ENCODE data around the gene GHRHR. TPM values are rescaled to one million over a fixed set of nuclear protein-coding genes. Genes with fewer than 3 reads are reported as not detected.

GHRHR gene
- total and polyA plus RNA-seq, 2 experiments from 2014 or later = 12.2 TPM; not detected in 1

DNA sequence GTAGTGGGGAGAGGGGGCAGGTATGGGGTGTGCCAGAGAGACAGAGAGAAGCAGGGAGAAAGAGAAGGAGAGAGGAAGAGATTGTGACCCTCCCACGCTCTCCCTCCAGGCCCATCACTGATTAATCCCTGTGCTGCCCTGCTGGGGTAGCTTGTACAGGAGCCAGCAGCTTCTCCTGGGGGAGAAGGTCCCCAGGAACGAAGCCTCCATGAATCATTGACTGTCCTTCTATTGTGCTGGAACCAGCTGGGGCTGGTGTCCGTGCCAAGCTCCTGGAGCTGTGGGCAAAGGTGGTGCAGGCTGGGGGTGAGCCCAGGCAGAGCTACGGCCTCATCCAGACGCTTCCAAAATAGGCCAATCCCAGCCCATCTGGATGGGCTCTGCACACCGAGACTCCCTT is 31.2 kb upstream of the GHRHR start:
- H3K27ac ChIP-seq = no peak overlapping the region
- no peak overlapping the region for H3K4me2 ChIP-seq
- DNase-seq (ENCODE audit: low spot score) = no peak
- no peak overlapping the region for H2AFZ ChIP-seq
- H3K9me2 ChIP-seq (replicated peaks; ENCODE audit: insufficient read depth) = no peaks in the 10 kb centered on the region
- TF ChIP-seq EZH2phosphoT487 (IDR thresholded peaks at IDR 0.05; ENCODE audit: low read depth, severe bottlenecking, unreplicated experiment) (no peak), EZH2 (IDR thresholded peaks at IDR 0.05; ENCODE audit: borderline replicate concordance) (no peak)
- TF ChIP-seq, protein P1, sequence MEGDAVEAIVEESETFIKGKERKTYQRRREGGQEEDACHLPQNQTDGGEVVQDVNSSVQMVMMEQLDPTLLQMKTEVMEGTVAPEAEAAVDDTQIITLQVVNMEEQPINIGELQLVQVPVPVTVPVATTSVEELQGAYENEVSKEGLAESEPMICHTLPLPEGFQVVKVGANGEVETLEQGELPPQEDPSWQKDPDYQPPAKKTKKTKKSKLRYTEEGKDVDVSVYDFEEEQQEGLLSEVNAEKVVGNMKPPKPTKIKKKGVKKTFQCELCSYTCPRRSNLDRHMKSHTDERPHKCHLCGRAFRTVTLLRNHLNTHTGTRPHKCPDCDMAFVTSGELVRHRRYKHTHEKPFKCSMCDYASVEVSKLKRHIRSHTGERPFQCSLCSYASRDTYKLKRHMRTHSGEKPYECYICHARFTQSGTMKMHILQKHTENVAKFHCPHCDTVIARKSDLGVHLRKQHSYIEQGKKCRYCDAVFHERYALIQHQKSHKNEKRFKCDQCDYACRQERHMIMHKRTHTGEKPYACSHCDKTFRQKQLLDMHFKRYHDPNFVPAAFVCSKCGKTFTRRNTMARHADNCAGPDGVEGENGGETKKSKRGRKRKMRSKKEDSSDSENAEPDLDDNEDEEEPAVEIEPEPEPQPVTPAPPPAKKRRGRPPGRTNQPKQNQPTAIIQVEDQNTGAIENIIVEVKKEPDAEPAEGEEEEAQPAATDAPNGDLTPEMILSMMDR (IDR thresholded peaks at IDR 0.05; ENCODE audit: poor library complexity) = no peak
- no peaks in the 10 kb centered on the region for H3K9me3 ChIP-seq (ENCODE audit: low read depth)
- no peaks in the 10 kb centered on the region for H3K27me3 ChIP-seq
- H3K36me3 ChIP-seq (replicated peaks; ENCODE audit: insufficient read depth, low read depth) = no peaks in the 10 kb centered on the region
- WGBS (ENCODE audit: low lambda C conversion rate, missing lambda C conversion rate) = 86% methylated on average over 6 of the region's 6 CpGs
- peaks cover 18% of the 10 kb centered on the region for H3K4me1 ChIP-seq (ENCODE audit: insufficient read depth)
- H3K4me3 ChIP-seq = no peak overlapping the region
- H3K79me2 ChIP-seq = no peaks in the 10 kb centered on the region
- H4K20me1 ChIP-seq (ENCODE audit: insufficient read depth, poor library complexity, severe bottlenecking) = no peaks in the 10 kb centered on the region

DNA sequence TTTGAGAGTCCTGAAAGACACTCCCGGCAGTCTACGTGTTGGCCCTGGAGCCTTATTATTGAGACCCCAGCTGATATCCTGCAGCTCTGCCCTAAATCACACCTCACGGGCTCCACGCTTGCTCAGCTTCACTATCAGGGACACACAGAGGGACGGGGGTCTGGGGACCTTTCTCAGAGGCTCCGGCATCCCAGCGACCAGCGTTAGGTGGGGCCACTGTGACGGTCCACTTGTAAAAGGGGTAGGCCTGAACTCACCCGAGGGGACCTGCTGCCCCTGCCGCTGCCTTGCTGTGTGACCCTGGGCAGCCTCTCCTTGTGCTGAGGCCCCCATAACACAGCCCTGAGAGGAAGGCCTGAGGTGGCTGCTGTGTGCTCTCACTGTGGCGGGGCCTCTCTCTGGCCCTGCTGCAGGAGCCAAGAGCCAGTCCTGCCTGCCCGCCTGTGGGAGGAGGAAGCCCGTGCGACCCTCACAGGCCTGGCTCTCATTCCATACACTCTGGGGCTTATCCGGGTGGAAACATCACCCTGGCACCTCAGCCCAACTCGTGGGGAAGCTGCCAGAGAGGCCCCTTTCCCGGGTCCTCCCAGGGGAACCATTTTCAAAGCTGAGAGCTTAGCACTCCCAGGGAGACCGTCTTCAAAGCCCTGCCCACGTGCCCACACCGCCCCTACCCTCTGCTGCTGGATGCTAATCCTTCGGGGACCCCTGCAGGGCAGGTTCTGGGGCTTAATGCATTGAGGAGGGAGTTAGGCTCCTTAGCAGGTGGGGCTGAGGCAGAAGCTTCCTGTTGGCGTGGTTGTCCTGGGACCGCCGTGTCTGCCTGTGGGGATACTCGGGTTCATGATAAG is 30.4 kb upstream of the GHRHR start:
- no peaks in the 10 kb centered on the region for H3K9me2 ChIP-seq (replicated peaks; ENCODE audit: insufficient read depth)
- WGBS (ENCODE audit: low lambda C conversion rate, missing lambda C conversion rate) = 79% methylated on average over 25 of the region's 26 CpGs
- no peak overlapping the region for H3K4me3 ChIP-seq
- peak; percentile 3 for DNase-seq (ENCODE audit: low spot score)
- no peaks in the 10 kb centered on the region for H3K27me3 ChIP-seq
- H2AFZ ChIP-seq = no peak overlapping the region
- no peaks in the 10 kb centered on the region for H4K20me1 ChIP-seq (ENCODE audit: insufficient read depth, poor library complexity, severe bottlenecking)
- no peak overlapping the region for H3K4me2 ChIP-seq
- peaks cover 18% of the 10 kb centered on the region for H3K4me1 ChIP-seq (ENCODE audit: insufficient read depth)
- no peaks in the 10 kb centered on the region for H3K9me3 ChIP-seq (ENCODE audit: low read depth)
- no peaks in the 10 kb centered on the region for H3K36me3 ChIP-seq (replicated peaks; ENCODE audit: insufficient read depth, low read depth)
- TF ChIP-seq, protein P1 (IDR thresholded peaks at IDR 0.05; ENCODE audit: poor library complexity) = no peak
- no peak for TF ChIP-seq EZH2phosphoT487 (IDR thresholded peaks at IDR 0.05; ENCODE audit: low read depth, severe bottlenecking, unreplicated experiment)
- TF ChIP-seq EZH2 (IDR thresholded peaks at IDR 0.05; ENCODE audit: borderline replicate concordance) = no peak
- no peak overlapping the region for H3K27ac ChIP-seq
- no peaks in the 10 kb centered on the region for H3K79me2 ChIP-seq

DNA sequence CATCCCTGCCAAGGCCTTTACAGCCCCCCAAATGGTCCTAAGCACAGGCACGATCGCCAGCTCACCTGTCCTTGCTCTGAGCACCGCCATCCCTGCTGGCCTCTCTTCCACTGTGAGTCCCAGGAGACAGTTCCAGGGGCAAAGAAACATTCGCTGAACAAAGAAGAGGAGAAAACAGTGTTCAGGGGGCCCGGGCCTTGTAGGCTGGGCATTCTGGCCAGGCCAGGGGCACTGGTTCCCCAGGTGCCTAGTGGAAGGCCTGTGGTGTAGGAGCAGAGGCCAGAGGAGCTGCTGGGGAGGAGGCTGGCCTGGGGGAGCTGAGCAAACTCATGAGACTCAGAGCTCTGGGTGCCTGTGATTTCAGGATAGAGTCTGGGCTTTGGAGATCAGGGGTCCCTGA is 29.5 kb upstream of the GHRHR start:
- no peaks in the 10 kb centered on the region for H3K27me3 ChIP-seq
- no peak for DNase-seq (ENCODE audit: low spot score)
- H3K27ac ChIP-seq = no peak overlapping the region
- H3K36me3 ChIP-seq (replicated peaks; ENCODE audit: insufficient read depth, low read depth) = no peaks in the 10 kb centered on the region
- no peak overlapping the region for H3K4me3 ChIP-seq
- H3K9me3 ChIP-seq (ENCODE audit: low read depth) = no peaks in the 10 kb centered on the region
- no peak overlapping the region for H3K4me2 ChIP-seq
- WGBS (ENCODE audit: low lambda C conversion rate, missing lambda C conversion rate) = 86% methylated on average over 5 of the region's 5 CpGs
- no peak overlapping the region for H2AFZ ChIP-seq
- no peaks in the 10 kb centered on the region for H3K79me2 ChIP-seq
- H3K4me1 ChIP-seq (ENCODE audit: insufficient read depth) = peaks cover 18% of the 10 kb centered on the region
- no peaks in the 10 kb centered on the region for H3K9me2 ChIP-seq (replicated peaks; ENCODE audit: insufficient read depth)
- no peaks in the 10 kb centered on the region for H4K20me1 ChIP-seq (ENCODE audit: insufficient read depth, poor library complexity, severe bottlenecking)
- TF ChIP-seq, protein P1 (IDR thresholded peaks at IDR 0.05; ENCODE audit: poor library complexity) = no peak
- TF ChIP-seq EZH2 (IDR thresholded peaks at IDR 0.05; ENCODE audit: borderline replicate concordance) (no peak), EZH2phosphoT487 (IDR thresholded peaks at IDR 0.05; ENCODE audit: low read depth, severe bottlenecking, unreplicated experiment) (no peak)

All from hepatocyte (in vitro differentiated cells).